ENCODE measurements around the gene ZNF628.
"Not testable (repeated sequence)": the region's sequence is repeated elsewhere in the genome, so short reads cannot be mapped to it uniquely, and the experiment has no call there.

The ZNF628 gene

DNA sequence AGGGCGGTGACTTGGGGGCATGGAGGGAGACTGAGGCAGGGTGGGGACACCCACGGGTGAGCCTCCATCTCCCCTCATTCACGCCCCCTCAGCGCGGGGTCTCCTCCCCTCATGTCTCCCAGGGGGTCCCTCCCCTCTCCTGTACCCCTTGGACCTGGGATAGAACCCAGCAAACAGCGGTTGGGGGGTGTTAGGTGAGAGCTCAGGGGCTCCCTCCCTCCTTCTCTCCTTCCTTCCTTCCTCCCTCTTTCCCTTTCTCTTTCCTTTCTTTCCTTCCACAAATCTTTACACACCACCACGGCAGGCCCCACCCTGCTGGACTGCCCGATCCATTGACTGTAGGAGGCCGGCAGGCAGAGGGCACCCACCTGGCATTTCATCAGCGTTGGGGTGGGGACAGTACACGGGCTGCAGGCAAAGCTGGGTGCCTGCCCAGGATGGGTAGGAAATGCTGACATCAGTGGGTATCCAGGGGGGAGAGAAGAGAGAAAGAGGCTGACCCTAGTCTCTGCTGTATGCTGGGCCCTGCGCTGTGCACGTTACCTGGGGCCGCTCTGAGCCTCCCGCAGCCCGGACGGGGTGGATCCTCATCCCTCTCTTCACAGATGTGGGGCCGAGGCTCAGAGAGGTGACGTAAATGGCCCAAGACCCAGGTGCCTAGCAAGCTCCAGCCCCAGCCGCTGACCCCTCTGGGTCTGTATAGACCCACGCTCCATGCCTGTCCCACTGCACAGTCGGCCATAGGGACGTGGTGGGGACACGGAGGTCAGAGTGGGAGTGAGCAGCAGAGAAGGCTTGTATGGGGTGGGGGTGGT, 15.3 kb downstream of the ZNF628 start:
- Histone ChIP-seq H3K27me3 (ENCODE audit: control insufficient read depth, insufficient read depth, low read length) (no peaks in the 10 kb centered on the region), H3K36me3 (ENCODE audit: control insufficient read depth, insufficient read depth, low read length) (no peaks in the 10 kb centered on the region; the same call in 1 of the 2 replicates), H3K27ac (ENCODE audit: low read length) (no peak overlapping the region), H3K9me3 (ENCODE audit: control insufficient read depth, insufficient read depth, low read length) (no peaks in the 10 kb centered on the region), H3K4me3 (ENCODE audit: low read length) (no peak overlapping the region), H3K4me1 (ENCODE audit: control insufficient read depth, insufficient read depth, low read length) (peaks cover 10% of the 10 kb centered on the region)
- no CpG with 5 or more reads among the region's 24 CpGs for WGBS (ENCODE audit: insufficient coverage, insufficient read length)
- no peak for DNase-seq (ENCODE audit: low read depth, low spot score)

- no peak for DNase-seq (ENCODE audit: low read depth, low spot score)
- H3K4me3 ChIP-seq (ENCODE audit: low read length): no peak overlapping the region
- no CpG with 5 or more reads among the region's 12 CpGs for WGBS (ENCODE audit: insufficient coverage, insufficient read length)
- H3K27me3 ChIP-seq (ENCODE audit: control insufficient read depth, insufficient read depth, low read length): no peaks in the 10 kb centered on the region
- H3K27ac ChIP-seq (ENCODE audit: low read length): no peak overlapping the region
- H3K36me3 ChIP-seq (ENCODE audit: control insufficient read depth, insufficient read depth, low read length): no peaks in the 10 kb centered on the region; the same call in 1 of the 2 replicates
- no peaks in the 10 kb centered on the region for H3K9me3 ChIP-seq (ENCODE audit: control insufficient read depth, insufficient read depth, low read length)
- H3K4me1 ChIP-seq (ENCODE audit: control insufficient read depth, insufficient read depth, low read length): peaks cover 10% of the 10 kb centered on the region
Measured at GRCh38 chr19:55492362-55492944, 16.0 kb downstream of the ZNF628 start.

DNA sequence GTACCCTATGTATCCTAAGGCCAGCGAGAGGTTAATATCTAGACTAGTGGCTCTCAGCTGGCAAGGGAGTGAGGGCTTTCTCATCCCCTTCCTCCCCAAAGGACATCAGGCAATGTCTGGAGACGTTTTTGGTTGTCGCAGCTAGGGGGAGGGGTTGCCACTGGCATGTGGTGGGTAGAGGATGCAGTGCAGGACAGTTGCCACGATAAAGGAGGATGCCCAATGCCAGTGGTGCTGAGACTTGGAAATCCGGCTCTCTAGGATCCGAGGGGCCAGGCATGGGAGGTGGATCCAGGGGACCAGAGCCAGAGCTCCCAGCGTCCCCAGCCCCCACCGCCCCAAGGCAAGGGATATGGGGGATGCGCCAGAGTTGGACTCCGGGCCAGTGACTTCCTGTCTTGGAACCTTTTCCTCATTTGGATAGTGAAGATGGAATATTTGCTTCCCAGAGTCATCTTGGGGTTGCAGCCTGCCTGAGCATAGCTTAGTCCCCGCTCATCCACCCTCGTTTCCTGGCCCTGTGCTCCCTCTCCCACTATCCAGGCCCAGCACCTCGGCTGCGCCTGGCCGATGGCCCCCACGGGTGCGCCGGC, 16.7 kb downstream of the ZNF628 start:
- no peaks in the 10 kb centered on the region; the same call in 1 of the 2 replicates for H3K36me3 ChIP-seq (ENCODE audit: control insufficient read depth, insufficient read depth, low read length)
- no peak overlapping the region for H3K27ac ChIP-seq (ENCODE audit: low read length)
- H3K9me3 ChIP-seq (ENCODE audit: control insufficient read depth, insufficient read depth, low read length): no peaks in the 10 kb centered on the region
- no peaks in the 10 kb centered on the region for H3K27me3 ChIP-seq (ENCODE audit: control insufficient read depth, insufficient read depth, low read length)
- H3K4me1 ChIP-seq (ENCODE audit: control insufficient read depth, insufficient read depth, low read length): peaks cover 7% of the 10 kb centered on the region
- H3K4me3 ChIP-seq (ENCODE audit: low read length): no peak overlapping the region
- no peak for DNase-seq (ENCODE audit: low read depth, low spot score)
- no CpG with 5 or more reads among the region's 18 CpGs for WGBS (ENCODE audit: insufficient coverage, insufficient read length)

DNA sequence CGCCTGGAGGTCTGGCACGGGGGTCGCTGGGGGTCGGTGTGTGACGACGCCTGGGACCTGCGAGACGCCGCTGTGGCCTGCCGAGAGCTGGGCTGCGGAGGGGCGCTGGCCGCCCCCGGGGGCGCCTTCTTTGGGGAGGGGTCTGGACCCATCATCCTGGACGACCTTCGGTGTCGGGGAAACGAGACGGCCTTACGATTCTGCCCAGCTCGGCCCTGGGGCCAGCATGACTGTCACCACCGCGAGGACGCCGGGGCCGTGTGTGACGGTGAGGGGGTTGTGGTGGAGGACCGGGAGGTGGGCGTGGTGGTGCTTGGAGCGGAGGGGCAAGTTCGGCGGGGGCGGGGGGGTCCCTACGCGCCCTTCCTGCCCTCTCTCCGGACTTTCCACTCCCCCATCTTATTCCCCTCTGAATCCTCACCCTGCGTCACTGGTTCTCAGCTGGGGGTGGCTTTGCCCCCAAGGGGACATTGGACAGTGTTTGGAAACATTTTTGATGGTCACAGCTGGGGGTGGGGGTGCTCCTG, 17.3 kb downstream of the ZNF628 start:
- Histone ChIP-seq H3K27ac (ENCODE audit: low read length) (no peak overlapping the region), H3K27me3 (ENCODE audit: control insufficient read depth, insufficient read depth, low read length) (no peaks in the 10 kb centered on the region), H3K4me3 (ENCODE audit: low read length) (no peak overlapping the region), H3K4me1 (ENCODE audit: control insufficient read depth, insufficient read depth, low read length) (peaks cover 7% of the 10 kb centered on the region), H3K9me3 (ENCODE audit: control insufficient read depth, insufficient read depth, low read length) (no peaks in the 10 kb centered on the region), H3K36me3 (ENCODE audit: control insufficient read depth, insufficient read depth, low read length) (no peaks in the 10 kb centered on the region; the same call in 1 of the 2 replicates)
- DNase-seq (ENCODE audit: low read depth, low spot score): no peak
- no CpG with 5 or more reads among the region's 38 CpGs for WGBS (ENCODE audit: insufficient coverage, insufficient read length)

GRCh38 chr19:55494172-55494761, 17.9 kb downstream of the ZNF628 start:
- H3K27me3 ChIP-seq (ENCODE audit: control insufficient read depth, insufficient read depth, low read length): no peaks in the 10 kb centered on the region
- no CpG with 5 or more reads among the region's 22 CpGs for WGBS (ENCODE audit: insufficient coverage, insufficient read length)
- H3K27ac ChIP-seq (ENCODE audit: low read length): no peak overlapping the region
- H3K4me3 ChIP-seq (ENCODE audit: low read length): no peak overlapping the region
- H3K4me1 ChIP-seq (ENCODE audit: control insufficient read depth, insufficient read depth, low read length): peaks cover 5% of the 10 kb centered on the region
- no peaks in the 10 kb centered on the region; the same call in 1 of the 2 replicates for H3K36me3 ChIP-seq (ENCODE audit: control insufficient read depth, insufficient read depth, low read length)
- DNase-seq (ENCODE audit: low read depth, low spot score): no peak
- H3K9me3 ChIP-seq (ENCODE audit: control insufficient read depth, insufficient read depth, low read length): no peaks in the 10 kb centered on the region

GRCh38 chr19:55495646-55496349, 19.4 kb downstream of the ZNF628 start:
- Histone ChIP-seq H3K36me3 (ENCODE audit: control insufficient read depth, insufficient read depth, low read length) (no peaks in the 10 kb centered on the region), H3K27ac (ENCODE audit: low read length) (no peak overlapping the region), H3K27me3 (ENCODE audit: control insufficient read depth, insufficient read depth, low read length) (no peaks in the 10 kb centered on the region), H3K4me3 (ENCODE audit: low read length) (no peak overlapping the region), H3K9me3 (ENCODE audit: control insufficient read depth, insufficient read depth, low read length) (no peaks in the 10 kb centered on the region), H3K4me1 (ENCODE audit: control insufficient read depth, insufficient read depth, low read length) (no peaks in the 10 kb centered on the region; the same call in 1 of the 2 replicates)
- DNase-seq (ENCODE audit: low read depth, low spot score): no peak
- no CpG with 5 or more reads among the region's 11 CpGs for WGBS (ENCODE audit: insufficient coverage, insufficient read length)

- not testable (repeated sequence) for H3K4me3 ChIP-seq (ENCODE audit: low read length); H3K4me1 ChIP-seq (ENCODE audit: control insufficient read depth, insufficient read depth, low read length); H3K27ac ChIP-seq (ENCODE audit: low read length); H3K9me3 ChIP-seq (ENCODE audit: control insufficient read depth, insufficient read depth, low read length); DNase-seq (ENCODE audit: low read depth, low spot score); H3K36me3 ChIP-seq (ENCODE audit: control insufficient read depth, insufficient read depth, low read length); H3K27me3 ChIP-seq (ENCODE audit: control insufficient read depth, insufficient read depth, low read length)
- no CpG with 5 or more reads among the region's 10 CpGs for WGBS (ENCODE audit: insufficient coverage, insufficient read length)
Measured at GRCh38 chr19:55496820-55497219, 20.4 kb downstream of the ZNF628 start.

DNA sequence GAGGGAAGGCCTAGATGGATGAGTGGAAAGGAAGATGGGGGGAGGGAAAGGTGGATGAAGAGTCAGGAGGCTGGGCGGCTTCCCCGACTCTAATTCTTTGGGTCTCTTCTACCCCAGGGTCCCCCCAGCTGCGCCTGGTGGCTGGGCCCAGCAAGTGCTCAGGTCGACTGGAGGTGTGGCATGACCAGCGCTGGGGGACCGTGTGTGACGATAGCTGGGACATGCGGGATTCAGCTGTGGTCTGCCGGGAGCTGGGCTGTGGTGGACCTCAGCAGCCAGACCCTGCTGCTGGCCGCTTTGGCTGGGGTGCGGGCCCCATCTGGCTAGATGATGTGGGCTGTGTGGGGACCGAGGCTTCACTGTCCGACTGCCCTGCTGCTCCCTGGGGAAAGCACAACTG, 21.3 kb downstream of the ZNF628 start:
- WGBS (ENCODE audit: insufficient coverage, insufficient read length): no CpG with 5 or more reads among the region's 13 CpGs
- Histone ChIP-seq H3K4me1 (ENCODE audit: control insufficient read depth, insufficient read depth, low read length) (no peaks in the 10 kb centered on the region; the same call in 1 of the 2 replicates), H3K4me3 (ENCODE audit: low read length) (no peak overlapping the region), H3K27me3 (ENCODE audit: control insufficient read depth, insufficient read depth, low read length) (no peaks in the 10 kb centered on the region; the same call in 1 of the 2 replicates), H3K27ac (ENCODE audit: low read length) (no peak overlapping the region), H3K9me3 (ENCODE audit: control insufficient read depth, insufficient read depth, low read length) (no peaks in the 10 kb centered on the region), H3K36me3 (ENCODE audit: control insufficient read depth, insufficient read depth, low read length) (no peaks in the 10 kb centered on the region)
- no peak for DNase-seq (ENCODE audit: low read depth, low spot score)

GRCh38 chr19:55498246-55498840, 21.9 kb downstream of the ZNF628 start:
- H3K27ac ChIP-seq (ENCODE audit: low read length): no peak overlapping the region
- no peaks in the 10 kb centered on the region for H3K36me3 ChIP-seq (ENCODE audit: control insufficient read depth, insufficient read depth, low read length)
- no peak overlapping the region for H3K4me3 ChIP-seq (ENCODE audit: low read length)
- H3K9me3 ChIP-seq (ENCODE audit: control insufficient read depth, insufficient read depth, low read length): 0 out of 2 replicates have a peak, but pooled peaks cover 3% of the 10 kb centered on the region
- H3K4me1 ChIP-seq (ENCODE audit: control insufficient read depth, insufficient read depth, low read length): no peaks in the 10 kb centered on the region; the same call in 1 of the 2 replicates
- DNase-seq (ENCODE audit: low read depth, low spot score): no peak
- WGBS (ENCODE audit: insufficient coverage, insufficient read length): no CpG with 5 or more reads among the region's 2 CpGs
- H3K27me3 ChIP-seq (ENCODE audit: control insufficient read depth, insufficient read depth, low read length): peaks cover 4% of the 10 kb centered on the region; the same call in 1 of the 2 replicates
